Vagina (tissue), 2 donors: ENCODE results near the gene SPDYA. TPM values are rescaled to one million over a fixed set of nuclear protein-coding genes. Genes with fewer than 3 reads are reported as not detected.

Experiments
- DNase-seq, 2 donors: peaks; one replicate each; pipeline ENCODE4 v3.0.0-alpha.2; 2017; ENCODE audit errors: extremely low spot score in 2 of 2
- H3K27ac ChIP-seq: fragments of 200-600 bp; sonication (generic); one replicate; pipeline ENCODE4 v1.5.1; 2019
- H3K27me3 ChIP-seq: fragments of 200-600 bp; sonication (generic); one replicate; pipeline ENCODE4 v1.5.1; 2019
- H3K36me3 ChIP-seq, 2 donors: fragments of 200-600 bp; sonication (generic); one replicate each; pipeline ENCODE4 v1.5.1; 2017 to 2019
- H3K4me1 ChIP-seq: fragments of 200-600 bp; sonication (generic); one replicate; pipeline ENCODE4 v1.5.1; 2019
- H3K4me3 ChIP-seq, 2 donors: fragments of 200-600 bp; sonication (generic); 1 replicate in 1 of 2; 2 replicates in 1 of 2; pipeline ENCODE4 v1.5.1; 2016 to 2019
- H3K9me3 ChIP-seq: fragments of 200-600 bp; sonication (generic); one replicate; pipeline ENCODE4 v1.5.1; 2019
- CTCF ChIP-seq, 3 experiments: fragments of 450-650 bp in 2 of 3; fragments of 200-600 bp in 1 of 3; sonication (generic) in 1 of 3; IDR thresholded peaks; one replicate each; pipeline ENCODE4 v1.5.1; 2017 to 2019; ENCODE audit warnings: antibody characterized with exemption in 3 of 3, mild to moderate bottlenecking in 2 of 3, moderate library complexity in 2 of 3
- POLR2A ChIP-seq, 2 donors: fragments of 450-650 bp; IDR thresholded peaks; one replicate each; pipeline ENCODE4 v1.6.1; 2017; ENCODE audit warnings: antibody characterized with exemption in 2 of 2, mild to moderate bottlenecking in 2 of 2, moderate library complexity in 2 of 2
- POLR2AphosphoS5 ChIP-seq, 2 donors: sonication (generic); formaldehyde crosslinking; IDR thresholded peaks; one replicate each; pipeline ENCODE4 v1.9.0; 2017; ENCODE audit warnings: antibody characterized with exemption in 2 of 2, mild to moderate bottlenecking in 2 of 2, low read depth in 1 of 2; ENCODE audit not compliant: insufficient read depth in 1 of 2
- intact Hi-C: fragments of 100-400 bp; cut with DNase I; formaldehyde crosslinking; loops from one replicate; pipeline ENCODE4 v1.15.1; 2023
- total RNA-seq: library from RNA; depleted of rRNA; stranded (reverse); fragments of >200 nt; gene quantifications from one replicate; pipeline ENCODE4 v1.2.3, GENCODE V29; 2016

SPDYA gene
- total RNA-seq, 1 donor from 2014 or later = 5.2 TPM

- Histone ChIP-seq H3K27me3 (no peaks in the 10 kb centered on the region), H3K9me3 (no peaks in the 10 kb centered on the region), H3K4me3 (no peak overlapping the region), H3K27ac (no peak overlapping the region), H3K36me3 (no peaks in the 10 kb centered on the region), H3K4me1 (peaks cover 93% of the 10 kb centered on the region)
- intact Hi-C loops = no loop called here
- no peak for DNase-seq
- no peak for TF ChIP-seq POLR2A (IDR thresholded peaks at IDR 0.05)
- no peak for TF ChIP-seq POLR2AphosphoS5 (IDR thresholded peaks at IDR 0.05; ENCODE audit: insufficient read depth in 1 of 2, low read depth in 1 of 2)
- no peak for TF ChIP-seq CTCF (IDR thresholded peaks at IDR 0.05)
These were observed 43.3 kb upstream of the SPDYA start for GRCh38 chr2:28767337-28767736.

GRCh38 chr2:28768422-28768821 lies 42.2 kb upstream of the SPDYA start:
- Histone ChIP-seq H3K36me3 (no peaks in the 10 kb centered on the region), H3K9me3 (no peaks in the 10 kb centered on the region), H3K4me1 (peaks cover 92% of the 10 kb centered on the region), H3K4me3 (no peak overlapping the region), H3K27ac (no peak overlapping the region), H3K27me3 (no peaks in the 10 kb centered on the region)
- intact Hi-C loops = loop anchor here (2.0 kb wide), 1 partner anchor 58 kb away; no protein-coding TSS in a partner anchor
- TF ChIP-seq CTCF (IDR thresholded peaks at IDR 0.05) = no peak
- no peak for TF ChIP-seq POLR2AphosphoS5 (IDR thresholded peaks at IDR 0.05; ENCODE audit: insufficient read depth in 1 of 2, low read depth in 1 of 2)
- no peak for TF ChIP-seq POLR2A (IDR thresholded peaks at IDR 0.05)
- no peak for DNase-seq

- Histone ChIP-seq H3K36me3 (no peaks in the 10 kb centered on the region), H3K9me3 (no peaks in the 10 kb centered on the region), H3K4me1 (peaks cover 92% of the 10 kb centered on the region), H3K27ac (no peak overlapping the region), H3K27me3 (no peaks in the 10 kb centered on the region), H3K4me3 (no peak overlapping the region)
- intact Hi-C loops = loop anchor here (2.0 kb wide), 1 partner anchor 58 kb away; no protein-coding TSS in a partner anchor
- DNase-seq = no peak
- TF ChIP-seq CTCF (IDR thresholded peaks at IDR 0.05) (no peak), POLR2A (IDR thresholded peaks at IDR 0.05) (no peak), POLR2AphosphoS5 (IDR thresholded peaks at IDR 0.05; ENCODE audit: insufficient read depth in 1 of 2, low read depth in 1 of 2) (no peak)
These were observed 41.7 kb upstream of the SPDYA start for GRCh38 chr2:28768952-28769351.

- H3K4me1 ChIP-seq = peaks cover 74% of the 10 kb centered on the region
- H3K4me3 ChIP-seq = no peak overlapping the region
- H3K9me3 ChIP-seq = no peaks in the 10 kb centered on the region
- intact Hi-C loops = no loop called here
- DNase-seq = no peak
- TF ChIP-seq POLR2A (IDR thresholded peaks at IDR 0.05) = no peak
- TF ChIP-seq POLR2AphosphoS5 (IDR thresholded peaks at IDR 0.05; ENCODE audit: insufficient read depth in 1 of 2, low read depth in 1 of 2) = no peak
- TF ChIP-seq CTCF (IDR thresholded peaks at IDR 0.05) = no peak
- no peak overlapping the region for H3K27ac ChIP-seq
- peaks cover 0 to 7% of the 10 kb centered on the region in 2 donors for H3K36me3 ChIP-seq
- H3K27me3 ChIP-seq = no peaks in the 10 kb centered on the region
These were observed 38.3 kb upstream of the SPDYA start for GRCh38 chr2:28772351-28772750.

- peaks cover 0 to 44% of the 10 kb centered on the region in 2 donors for H3K36me3 ChIP-seq
- TF ChIP-seq POLR2A (IDR thresholded peaks at IDR 0.05) (no peak), POLR2AphosphoS5 (IDR thresholded peaks at IDR 0.05; ENCODE audit: insufficient read depth in 1 of 2, low read depth in 1 of 2) (no peak), CTCF (IDR thresholded peaks at IDR 0.05) (no peak)
- H3K4me1 ChIP-seq = peaks cover 35% of the 10 kb centered on the region
- H3K27ac ChIP-seq = no peak overlapping the region
- H3K9me3 ChIP-seq = no peaks in the 10 kb centered on the region
- no peaks in the 10 kb centered on the region for H3K27me3 ChIP-seq
- intact Hi-C loops = no loop called here
- H3K4me3 ChIP-seq = no peak overlapping the region
- no peak for DNase-seq
These were observed 34.2 kb upstream of the SPDYA start for GRCh38 chr2:28776471-28776870.
